CD14-positive monocyte (primary cell): ENCODE data around the gene BCAR3. TPM values are rescaled to one million over a fixed set of nuclear protein-coding genes. Genes with fewer than 3 reads are reported as not detected.
"Not testable (repeated sequence)": the region's sequence is repeated elsewhere in the genome, so short reads cannot be mapped to it uniquely, and the experiment has no call there.

Source experiments
- DNase-seq, 3 donors: peaks; one replicate each; pipeline ENCODE4 v3.0.0-alpha.2; 2011 to 2022
- H2AFZ ChIP-seq: 2 replicates; pipeline ENCODE4 v1.6.0; 2012; ENCODE audit warnings: mild to moderate bottlenecking, low read depth, low read length, inconsistent platforms; ENCODE audit not compliant: insufficient read depth, poor library complexity, severe bottlenecking
- H3K27ac ChIP-seq, 2 donors: 1 replicate in 1 of 2; 2 replicates in 1 of 2; pipeline ENCODE4 v1.5.1; 2012 to 2013; ENCODE audit warnings: low read length in 2 of 2, control low read depth in 1 of 2, inconsistent platforms in 1 of 2, low read depth in 1 of 2, mild to moderate bottlenecking in 1 of 2
- H3K27me3 ChIP-seq, 2 donors: one replicate each; pipeline versions ENCODE4 v1.6.0 to v1.6.1; 2011 to 2013; ENCODE audit warnings: low read length in 2 of 2; ENCODE audit not compliant: control insufficient read depth in 2 of 2, insufficient read depth in 2 of 2
- H3K36me3 ChIP-seq, 2 donors: replicated peaks in 1 of 2; 1 replicate in 1 of 2; 2 replicates in 1 of 2; pipeline versions ENCODE4 v1.5.1 to v1.6.1; 2012 to 2013; ENCODE audit warnings: low read length in 2 of 2, control low read depth in 1 of 2, inconsistent platforms in 1 of 2, mild to moderate bottlenecking in 1 of 2; ENCODE audit not compliant: insufficient read depth in 2 of 2, control insufficient read depth in 1 of 2
- H3K4me1 ChIP-seq, 2 donors: 1 replicate in 1 of 2; 2 replicates in 1 of 2; pipeline versions ENCODE4 v1.5.1 to v1.6.1; 2012 to 2013; ENCODE audit warnings: low read length in 2 of 2, control low read depth in 1 of 2, inconsistent platforms in 1 of 2, mild to moderate bottlenecking in 1 of 2, moderate library complexity in 1 of 2; ENCODE audit not compliant: insufficient read depth in 2 of 2, control insufficient read depth in 1 of 2
- H3K4me2 ChIP-seq: replicated peaks from 2 replicates; pipeline ENCODE3; 2012; ENCODE audit warnings: low read length, moderate library complexity, mild to moderate bottlenecking; ENCODE audit not compliant: poor library complexity, severe bottlenecking; ENCODE audit errors: extremely low read depth
- H3K4me3 ChIP-seq, 3 experiments: fragments of 200-600 bp in 1 of 3; sonication (generic) in 1 of 3; replicated peaks in 1 of 3; 1 replicate in 2 of 3; 2 replicates in 1 of 3; pipeline ENCODE4 v1.5.1; 2011 to 2013; ENCODE audit warnings: low read length in 3 of 3, mild to moderate bottlenecking in 3 of 3, control low read depth in 2 of 3, low read depth in 2 of 3, inconsistent platforms in 1 of 3, moderate library complexity in 1 of 3
- H3K79me2 ChIP-seq: 2 replicates; pipeline ENCODE4 v1.6.0; 2012; ENCODE audit warnings: mild to moderate bottlenecking, control low read depth, inconsistent platforms, low read length, moderate library complexity; ENCODE audit not compliant: insufficient read depth
- H3K9ac ChIP-seq: 2 replicates; pipeline ENCODE4 v1.6.0; 2017; ENCODE audit warnings: low read length, mild to moderate bottlenecking; ENCODE audit not compliant: insufficient read depth, poor library complexity, severe bottlenecking
- H3K9me3 ChIP-seq, 2 donors: replicated peaks in 1 of 2; 1 replicate in 1 of 2; 2 replicates in 1 of 2; pipeline versions ENCODE4 v1.5.1 to v1.6.1; 2012 to 2013; ENCODE audit warnings: low read length in 2 of 2, control low read depth in 1 of 2; ENCODE audit not compliant: control insufficient read depth in 1 of 2, insufficient read depth in 1 of 2
- H4K20me1 ChIP-seq: 2 replicates; pipeline ENCODE4 v1.6.0; 2012; ENCODE audit warnings: mild to moderate bottlenecking, low read length, control low read depth, moderate library complexity; ENCODE audit not compliant: insufficient read depth
- H3K27ac Mint-ChIP-seq, 7 donors: one replicate each; pipeline ENCODE4 v1.8.0; 2020; ENCODE audit warnings: mild to moderate bottlenecking in 7 of 7, mixed read lengths in 7 of 7, moderate library complexity in 6 of 7, inconsistent platforms in 2 of 7
- H3K27me3 Mint-ChIP-seq, 3 donors: one replicate each; pipeline ENCODE4 v1.8.0; 2021 to 2022; ENCODE audit warnings: low read depth in 3 of 3, mild to moderate bottlenecking in 3 of 3, mixed read lengths in 3 of 3, moderate library complexity in 3 of 3, inconsistent platforms in 1 of 3
- H3K36me3 Mint-ChIP-seq, 2 donors: one replicate each; pipeline ENCODE4 v1.8.0; 2020; ENCODE audit warnings: mixed read lengths in 2 of 2, inconsistent platforms in 1 of 2, mild to moderate bottlenecking in 1 of 2
- H3K4me1 Mint-ChIP-seq: one replicate; pipeline ENCODE4 v1.8.0; 2020; ENCODE audit warnings: mild to moderate bottlenecking, mixed read lengths
- H3K4me3 Mint-ChIP-seq, 2 donors: one replicate each; pipeline ENCODE4 v1.8.0; 2020; ENCODE audit warnings: mild to moderate bottlenecking in 2 of 2, mixed read lengths in 2 of 2, moderate library complexity in 1 of 2
- H3K9me3 Mint-ChIP-seq, 7 donors: one replicate each; pipeline ENCODE4 v1.8.0; 2020 to 2022; ENCODE audit warnings: mixed read lengths in 7 of 7, mild to moderate bottlenecking in 6 of 7, moderate library complexity in 6 of 7, inconsistent platforms in 2 of 7
- CTCF ChIP-seq: fragments of 200-600 bp; IDR thresholded peaks from one replicate; pipeline ENCODE4 v1.8.0; 2022; ENCODE audit warnings: antibody characterized with exemption, mild to moderate bottlenecking
- WGBS: methylation state at CpG from one replicate; pipeline ENCODE4 v1.1.5; 2013; ENCODE audit warnings: missing lambda C conversion rate; ENCODE audit not compliant: insufficient coverage; 5-methylcytosine and 5-hydroxymethylcytosine counted together
- intact Hi-C, 2 donors: fragments of 100-400 bp; cut with micrococcal nuclease; formaldehyde crosslinking; loops; one replicate each; pipeline versions ENCODE4 v1.15.0 to v1.15.1; 2023
- polyA plus RNA-seq, 3 donors: library from polyadenylated mRNA; depleted of rRNA in 1 of 3; unstranded in 2 of 3; stranded (reverse) in 1 of 3; fragments of 300-500 nt in 2 of 3; fragments of >200 nt in 1 of 3; fragmentation: Illumina TruSeq in 2 of 3; gene quantifications; 1 replicate in 2 of 3; 2 replicates in 1 of 3; pipeline ENCODE4 v1.2.3, GENCODE V29; 2012 to 2021

Gene BCAR3
- polyA plus RNA-seq, 3 donors: 0.05 to 0.41 TPM; not detected in 1

GRCh38 chr1:93554883-93555872, 126.5 kb downstream of the BCAR3 start:
- Histone ChIP-seq H3K4me1 (peaks cover 25 to 48% of the 10 kb centered on the region in 2 donors), H2AFZ (peak overlapping the region; percentile 18), H4K20me1 (no peaks in the 10 kb centered on the region), H3K9me3 (no peaks in the 10 kb centered on the region), H3K27ac (no peak overlapping the region), H3K4me2 (peak overlapping the region; percentile 27), H3K36me3 (no peaks in the 10 kb centered on the region), H3K4me3 (peak overlapping the region in 1 of 3 experiments; percentile 0), H3K79me2 (no peaks in the 10 kb centered on the region), H3K9ac (no peak overlapping the region), H3K27me3 (no peaks in the 10 kb centered on the region)
- 11% methylated on average over 4 of the region's 7 CpGs for WGBS
- no peak for TF ChIP-seq CTCF
- no peaks in the 10 kb centered on the region for H3K9me3 Mint-ChIP-seq
- intact Hi-C loops: no loop called here
- H3K4me3 Mint-ChIP-seq: peak overlapping the region; percentile 5 to 82
- no peaks in the 10 kb centered on the region for H3K27me3 Mint-ChIP-seq
- H3K36me3 Mint-ChIP-seq: no peaks in the 10 kb centered on the region
- H3K27ac Mint-ChIP-seq: no peak overlapping the region
- no peak for DNase-seq
- peaks cover 46% of the 10 kb centered on the region for H3K4me1 Mint-ChIP-seq

- DNase-seq, H3K27ac ChIP-seq, H4K20me1 ChIP-seq, H3K9ac ChIP-seq, H3K9me3 Mint-ChIP-seq, H3K4me3 Mint-ChIP-seq, H3K4me2 ChIP-seq, H3K36me3 ChIP-seq, intact Hi-C loops, H3K27me3 Mint-ChIP-seq, H3K27me3 ChIP-seq, H3K27ac Mint-ChIP-seq, H3K36me3 Mint-ChIP-seq, H3K79me2 ChIP-seq, H2AFZ ChIP-seq, H3K4me3 ChIP-seq, H3K9me3 ChIP-seq: not testable (repeated sequence)
- peaks cover 29 to 55% of the 10 kb centered on the region in 2 donors for H3K4me1 ChIP-seq
- WGBS: no CpG with 5 or more reads among the region's 4 CpGs
- H3K4me1 Mint-ChIP-seq: peaks cover 47% of the 10 kb centered on the region
Measured at GRCh38 chr1:93553886-93554490, 127.6 kb downstream of the BCAR3 start.
